Activated naive CD8-positive, alpha-beta T cell treated with anti-CD3 and anti-CD28 coated beads for 36 hours (primary cell): Measurements from ENCODE around the gene SP4. TPM values are rescaled to one million over a fixed set of nuclear protein-coding genes. Genes with fewer than 3 reads are reported as not detected.

Experiments used
- DNase-seq: peaks from one replicate; pipeline ENCODE4 v3.0.0; 2021
- H3K27ac Mint-ChIP-seq: one replicate; pipeline ENCODE4 v1.8.0; 2022; ENCODE audit warnings: mild to moderate bottlenecking, moderate library complexity, mixed read lengths
- H3K27me3 Mint-ChIP-seq: one replicate; pipeline ENCODE4 v1.8.0; 2022; ENCODE audit warnings: mild to moderate bottlenecking, mixed read lengths
- H3K36me3 Mint-ChIP-seq: one replicate; pipeline ENCODE4 v1.8.0; 2021; ENCODE audit warnings: mild to moderate bottlenecking, mixed read lengths
- H3K4me1 Mint-ChIP-seq: one replicate; pipeline ENCODE4 v1.8.0; 2021; ENCODE audit warnings: mixed read lengths
- H3K4me3 Mint-ChIP-seq: one replicate; pipeline ENCODE4 v1.8.0; 2022; ENCODE audit warnings: mild to moderate bottlenecking, moderate library complexity, mixed read lengths
- H3K9me3 Mint-ChIP-seq: one replicate; pipeline ENCODE4 v1.8.0; 2022; ENCODE audit warnings: mixed read lengths
- total RNA-seq, 2 experiments: library from RNA; stranded (reverse); gene quantifications; one replicate each; pipeline ENCODE4 v1.2.3, GENCODE V29; 2021

SP4 gene
- total RNA-seq, 2 experiments from 2014 or later: 17.6 to 18.0 TPM

DNA sequence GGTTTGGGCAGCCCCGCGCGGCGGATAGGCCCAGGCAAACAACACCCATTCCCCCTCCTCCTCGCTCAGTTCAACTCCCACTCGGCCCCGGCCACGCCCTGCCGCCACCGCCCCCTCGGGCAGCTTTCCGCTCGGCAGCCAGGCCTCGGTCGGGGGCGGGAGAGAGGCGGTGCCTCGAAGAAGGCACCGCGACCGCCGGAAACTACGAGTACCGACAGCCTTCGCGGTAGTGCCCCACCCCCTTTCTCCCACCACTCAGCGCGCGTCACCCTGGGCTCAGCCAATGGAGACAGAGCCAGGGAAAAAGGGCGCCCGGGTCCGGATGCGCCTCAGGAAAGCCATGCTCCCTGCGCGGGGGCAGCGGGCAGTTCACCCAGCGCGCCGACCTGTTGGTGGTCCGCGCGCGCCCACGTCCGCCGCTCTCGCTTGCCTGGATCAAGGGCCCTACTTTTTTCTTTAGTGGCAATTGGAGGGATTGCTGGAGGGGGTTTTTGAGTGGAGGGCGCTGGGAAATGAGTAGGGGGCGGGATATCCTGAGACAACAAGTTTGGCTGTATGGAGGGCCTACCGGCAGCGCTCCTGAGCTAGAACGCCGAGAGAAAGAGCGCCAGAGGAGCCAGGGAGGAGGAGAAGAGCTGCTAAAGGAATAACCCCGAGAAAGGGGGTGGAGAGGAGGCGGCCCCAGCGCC lies 557 bp upstream of the SP4 start:
- H3K36me3 Mint-ChIP-seq: peaks cover 19% of the 10 kb centered on the region
- H3K4me1 Mint-ChIP-seq: peaks cover 34% of the 10 kb centered on the region
- DNase-seq: peak; percentile 100
- peak overlapping the region; percentile 99 for H3K4me3 Mint-ChIP-seq
- peak overlapping the region; percentile 100 for H3K27ac Mint-ChIP-seq
- no peaks in the 10 kb centered on the region for H3K9me3 Mint-ChIP-seq
- H3K27me3 Mint-ChIP-seq: no peaks in the 10 kb centered on the region

DNA sequence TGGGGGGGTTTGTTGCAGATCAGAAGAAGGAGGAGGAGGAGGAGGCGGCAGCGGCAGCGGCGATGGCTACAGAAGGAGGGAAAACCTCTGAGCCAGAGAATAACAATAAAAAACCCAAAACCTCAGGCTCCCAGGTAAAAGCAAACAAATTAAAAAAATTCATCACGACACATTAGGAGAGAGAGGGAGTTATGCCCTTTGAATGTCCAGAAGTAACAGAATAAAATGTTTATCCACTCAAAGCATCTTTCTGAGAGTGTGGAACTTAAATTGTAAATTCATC lies 717 bp downstream of the SP4 start:
- Mint-ChIP-seq H3K36me3 (peaks cover 30% of the 10 kb centered on the region), H3K27me3 (no peaks in the 10 kb centered on the region), H3K9me3 (no peaks in the 10 kb centered on the region), H3K4me1 (peaks cover 44% of the 10 kb centered on the region), H3K4me3 (peak overlapping the region; percentile 95), H3K27ac (peak overlapping the region; percentile 95)
- no peak for DNase-seq

DNA sequence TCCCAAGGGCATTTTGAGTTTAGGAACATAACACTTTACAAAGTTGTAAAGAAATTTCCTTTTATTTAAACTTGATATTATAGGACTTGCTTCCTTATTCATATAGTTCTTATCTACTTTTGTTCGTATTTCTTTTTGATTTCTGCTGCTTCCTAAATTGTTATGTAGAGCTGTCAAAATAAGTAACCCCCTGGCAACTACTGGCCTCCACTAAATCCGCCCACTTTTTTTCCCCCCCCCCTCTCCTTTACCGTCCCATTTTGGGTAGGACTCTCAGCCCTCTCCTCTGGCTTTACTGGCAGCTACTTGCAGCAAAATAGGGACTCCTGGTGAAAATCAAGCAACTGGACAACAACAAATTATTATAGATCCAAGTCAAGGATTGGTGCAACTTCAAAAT lies 1.1 kb downstream of the SP4 start:
- peak overlapping the region; percentile 95 for H3K4me3 Mint-ChIP-seq
- no peaks in the 10 kb centered on the region for H3K27me3 Mint-ChIP-seq
- no peak for DNase-seq
- H3K27ac Mint-ChIP-seq: peak overlapping the region; percentile 43
- peaks cover 46% of the 10 kb centered on the region for H3K4me1 Mint-ChIP-seq
- H3K9me3 Mint-ChIP-seq: no peaks in the 10 kb centered on the region
- H3K36me3 Mint-ChIP-seq: peaks cover 31% of the 10 kb centered on the region

DNA sequence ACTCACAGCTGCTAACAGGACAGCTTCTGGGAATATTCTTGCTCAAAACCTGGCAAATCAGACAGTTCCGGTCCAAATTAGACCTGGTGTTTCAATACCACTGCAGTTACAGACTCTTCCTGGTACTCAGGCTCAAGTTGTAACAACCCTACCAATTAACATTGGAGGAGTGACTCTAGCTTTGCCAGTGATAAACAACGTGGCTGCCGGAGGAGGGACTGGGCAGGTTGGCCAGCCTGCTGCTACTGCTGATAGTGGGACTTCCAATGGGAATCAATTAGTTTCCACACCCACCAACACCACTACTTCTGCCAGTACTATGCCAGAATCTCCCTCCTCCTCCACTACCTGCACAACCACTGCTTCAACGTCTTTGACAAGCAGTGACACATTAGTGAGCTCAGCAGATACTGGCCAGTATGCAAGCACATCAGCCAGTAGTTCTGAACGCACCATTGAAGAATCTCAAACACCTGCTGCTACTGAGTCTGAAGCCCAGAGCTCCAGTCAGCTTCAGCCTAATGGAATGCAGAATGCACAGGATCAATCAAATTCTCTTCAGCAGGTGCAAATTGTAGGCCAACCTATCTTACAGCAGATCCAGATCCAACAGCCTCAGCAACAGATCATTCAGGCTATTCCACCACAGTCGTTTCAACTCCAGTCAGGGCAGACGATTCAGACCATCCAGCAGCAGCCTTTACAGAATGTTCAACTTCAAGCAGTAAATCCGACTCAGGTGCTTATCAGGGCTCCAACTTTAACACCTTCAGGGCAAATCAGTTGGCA lies 2.1 kb downstream of the SP4 start:
- no peak overlapping the region for H3K27ac Mint-ChIP-seq
- no peaks in the 10 kb centered on the region for H3K27me3 Mint-ChIP-seq
- H3K9me3 Mint-ChIP-seq: no peaks in the 10 kb centered on the region
- H3K36me3 Mint-ChIP-seq: peaks cover 37% of the 10 kb centered on the region
- peak overlapping the region; percentile 51 for H3K4me3 Mint-ChIP-seq
- peaks cover 54% of the 10 kb centered on the region for H3K4me1 Mint-ChIP-seq
- no peak for DNase-seq

DNA sequence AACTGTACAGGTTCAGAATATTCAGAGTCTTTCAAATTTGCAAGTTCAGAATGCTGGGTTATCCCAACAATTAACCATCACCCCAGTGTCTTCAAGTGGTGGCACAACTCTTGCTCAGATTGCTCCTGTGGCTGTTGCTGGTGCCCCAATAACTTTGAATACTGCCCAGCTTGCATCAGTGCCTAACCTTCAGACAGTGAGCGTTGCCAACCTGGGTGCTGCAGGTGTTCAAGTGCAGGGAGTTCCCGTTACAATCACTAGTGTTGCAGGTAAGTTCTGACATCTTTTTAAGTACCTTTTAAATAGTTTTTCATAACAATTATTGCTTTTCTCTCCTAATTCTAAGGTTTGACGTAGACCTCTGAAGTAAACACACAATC lies 2.7 kb downstream of the SP4 start:
- H3K4me1 Mint-ChIP-seq: peaks cover 56% of the 10 kb centered on the region
- no peak for DNase-seq
- peak overlapping the region; percentile 51 for H3K4me3 Mint-ChIP-seq
- H3K27me3 Mint-ChIP-seq: no peaks in the 10 kb centered on the region
- H3K9me3 Mint-ChIP-seq: no peaks in the 10 kb centered on the region
- H3K27ac Mint-ChIP-seq: no peak overlapping the region
- H3K36me3 Mint-ChIP-seq: peaks cover 40% of the 10 kb centered on the region

DNA sequence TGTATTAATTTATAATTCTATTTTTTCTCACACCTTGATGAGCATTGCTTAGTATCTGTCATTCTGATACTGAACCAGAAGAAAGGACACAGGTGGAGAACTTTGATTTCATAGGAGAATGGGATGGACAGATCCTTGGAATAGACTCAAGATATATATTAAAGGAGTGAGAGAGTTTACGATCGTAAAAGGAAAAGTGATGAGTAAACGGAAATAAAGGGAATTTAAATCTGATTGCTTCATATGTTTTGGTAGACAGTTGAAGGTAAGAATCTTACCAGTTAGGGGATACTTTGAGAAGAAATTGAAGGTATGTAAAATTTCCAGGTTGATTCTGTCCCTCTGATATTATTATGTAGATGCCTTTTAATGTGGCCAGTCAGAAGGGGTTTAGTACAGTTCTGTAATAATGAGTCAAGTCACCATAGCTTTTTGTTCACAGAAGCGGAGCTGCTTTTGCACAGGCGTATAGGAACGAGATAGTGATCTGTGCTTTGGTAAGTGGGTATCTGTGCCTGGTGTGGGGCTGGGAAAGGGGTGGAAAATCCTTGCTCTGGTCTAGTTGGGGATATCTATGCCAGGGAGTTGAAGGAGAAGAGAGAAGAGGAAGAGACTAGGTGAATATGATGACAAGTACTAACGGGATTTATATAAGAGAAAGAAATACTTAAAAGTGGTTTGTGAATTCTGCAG lies 15.4 kb downstream of the SP4 start:
- peaks cover 53% of the 10 kb centered on the region for H3K36me3 Mint-ChIP-seq
- no peaks in the 10 kb centered on the region for H3K9me3 Mint-ChIP-seq
- no peak for DNase-seq
- peaks cover 44% of the 10 kb centered on the region for H3K4me1 Mint-ChIP-seq
- no peak overlapping the region for H3K4me3 Mint-ChIP-seq
- H3K27ac Mint-ChIP-seq: no peak overlapping the region
- no peaks in the 10 kb centered on the region for H3K27me3 Mint-ChIP-seq

DNA sequence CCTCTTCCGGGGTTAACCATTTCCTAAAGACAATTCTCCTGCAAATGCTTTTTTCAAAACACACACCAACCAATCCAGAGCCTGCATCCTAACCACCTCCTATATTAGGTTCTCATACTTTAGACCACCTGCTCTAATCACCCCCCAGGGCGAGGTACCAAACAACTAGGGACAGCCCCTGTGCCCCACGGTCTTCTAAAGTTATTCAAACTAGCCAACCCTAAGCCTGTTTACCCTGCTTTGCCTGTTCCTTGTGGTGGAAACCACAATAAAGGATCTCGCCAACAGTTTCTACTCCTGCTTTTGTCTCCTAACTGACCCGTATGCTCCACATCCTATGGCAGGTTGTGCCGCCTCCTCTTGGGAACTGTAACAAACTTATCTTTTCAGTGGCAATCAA lies 21.1 kb downstream of the SP4 start:
- Mint-ChIP-seq H3K9me3 (peaks cover 6% of the 10 kb centered on the region), H3K4me1 (peaks cover 29% of the 10 kb centered on the region), H3K36me3 (peaks cover 61% of the 10 kb centered on the region), H3K4me3 (no peak overlapping the region), H3K27me3 (no peaks in the 10 kb centered on the region), H3K27ac (no peak overlapping the region)
- DNase-seq: no peak

DNA sequence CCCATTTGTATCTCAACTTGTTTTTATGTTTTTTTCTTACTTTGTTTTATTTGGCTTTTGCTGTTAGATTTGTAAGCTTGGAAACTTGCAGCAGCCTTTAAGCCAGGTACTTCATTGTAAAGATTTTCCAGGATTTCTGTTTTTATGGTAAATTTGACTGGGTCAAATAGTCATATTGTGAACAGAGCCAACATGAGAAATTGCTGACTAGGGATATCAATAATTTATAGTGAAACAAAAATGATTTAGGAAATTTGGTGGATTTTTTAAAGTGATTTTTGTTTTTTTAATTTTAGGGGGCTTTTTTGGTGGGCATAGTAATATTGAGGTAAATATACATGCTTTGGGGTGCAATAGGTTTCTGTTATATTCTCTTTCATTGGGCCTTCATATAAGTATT lies 22.2 kb downstream of the SP4 start:
- peaks cover 27% of the 10 kb centered on the region for H3K4me1 Mint-ChIP-seq
- no peak overlapping the region for H3K27ac Mint-ChIP-seq
- H3K9me3 Mint-ChIP-seq: peaks cover 10% of the 10 kb centered on the region
- H3K4me3 Mint-ChIP-seq: no peak overlapping the region
- H3K36me3 Mint-ChIP-seq: peaks cover 63% of the 10 kb centered on the region
- no peaks in the 10 kb centered on the region for H3K27me3 Mint-ChIP-seq
- DNase-seq: no peak

DNA sequence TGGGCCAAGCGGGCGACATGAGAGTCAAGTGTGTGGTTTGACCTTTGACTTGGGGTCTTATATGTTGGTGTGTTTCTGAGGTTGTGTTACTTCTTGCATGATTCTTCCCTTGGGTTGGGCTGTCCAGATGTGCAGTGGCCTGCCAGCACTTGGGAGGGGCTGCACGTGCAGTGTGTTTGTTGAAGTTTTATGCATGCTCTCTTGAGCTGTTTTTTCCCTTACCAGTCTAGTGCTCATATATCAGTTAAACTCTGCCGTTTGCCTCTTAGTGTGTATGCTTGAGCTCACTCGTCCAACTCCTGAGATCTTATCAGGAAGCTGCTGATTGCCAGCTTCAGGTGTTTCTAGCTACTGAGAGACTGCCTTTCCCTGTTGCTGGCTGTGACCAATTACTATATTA lies 23.1 kb downstream of the SP4 start:
- peaks cover 10% of the 10 kb centered on the region for H3K9me3 Mint-ChIP-seq
- no peak overlapping the region for H3K4me3 Mint-ChIP-seq
- no peaks in the 10 kb centered on the region for H3K27me3 Mint-ChIP-seq
- H3K36me3 Mint-ChIP-seq: peaks cover 66% of the 10 kb centered on the region
- H3K4me1 Mint-ChIP-seq: peaks cover 29% of the 10 kb centered on the region
- no peak overlapping the region for H3K27ac Mint-ChIP-seq
- DNase-seq: no peak

DNA sequence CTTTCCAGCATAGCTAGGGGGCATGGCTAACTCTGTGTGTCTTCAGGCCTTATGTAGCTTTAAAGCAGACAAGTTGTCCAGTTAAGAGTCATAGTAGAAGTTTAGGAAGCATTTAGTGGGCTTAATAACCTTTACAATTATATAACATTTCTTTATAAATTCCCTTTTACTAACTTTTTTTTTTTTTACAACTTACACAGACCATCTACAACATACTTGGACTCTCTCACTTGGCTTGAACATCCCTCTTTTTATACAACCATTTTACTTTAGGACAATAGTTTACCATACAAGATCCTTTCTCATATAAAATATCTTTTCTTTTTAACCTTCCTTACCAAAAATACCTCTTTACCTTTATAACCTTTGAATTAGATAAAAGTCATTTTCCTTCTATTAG lies 26.3 kb downstream of the SP4 start:
- Mint-ChIP-seq H3K27ac (no peak overlapping the region), H3K9me3 (peaks cover 10% of the 10 kb centered on the region), H3K4me1 (peaks cover 15% of the 10 kb centered on the region), H3K4me3 (no peak overlapping the region), H3K36me3 (peaks cover 70% of the 10 kb centered on the region), H3K27me3 (no peaks in the 10 kb centered on the region)
- DNase-seq: no peak

DNA sequence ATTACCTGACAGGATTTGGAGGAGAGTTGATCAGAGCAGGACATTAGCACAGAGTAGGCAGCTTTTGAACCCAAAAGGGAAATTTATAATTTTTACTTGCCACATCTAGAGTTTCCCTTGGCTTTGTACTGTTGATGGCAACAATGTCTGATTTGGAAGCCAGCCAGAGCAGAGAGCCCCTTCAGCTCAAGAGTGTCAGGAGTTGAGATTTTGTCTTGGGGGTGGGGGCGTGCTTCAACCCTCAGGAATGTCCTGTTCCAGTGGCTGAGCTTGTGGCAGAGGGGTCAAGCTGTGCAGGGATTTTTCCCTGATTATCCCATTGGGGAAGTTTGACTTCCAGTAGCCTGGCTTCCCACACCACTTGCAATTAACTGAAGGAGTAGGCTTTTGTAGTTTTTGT lies 27.0 kb downstream of the SP4 start:
- H3K36me3 Mint-ChIP-seq: peaks cover 77% of the 10 kb centered on the region
- H3K27me3 Mint-ChIP-seq: no peaks in the 10 kb centered on the region
- no peak for DNase-seq
- no peak overlapping the region for H3K4me3 Mint-ChIP-seq
- no peak overlapping the region for H3K27ac Mint-ChIP-seq
- H3K9me3 Mint-ChIP-seq: peaks cover 15% of the 10 kb centered on the region
- peaks cover 14% of the 10 kb centered on the region for H3K4me1 Mint-ChIP-seq

DNA sequence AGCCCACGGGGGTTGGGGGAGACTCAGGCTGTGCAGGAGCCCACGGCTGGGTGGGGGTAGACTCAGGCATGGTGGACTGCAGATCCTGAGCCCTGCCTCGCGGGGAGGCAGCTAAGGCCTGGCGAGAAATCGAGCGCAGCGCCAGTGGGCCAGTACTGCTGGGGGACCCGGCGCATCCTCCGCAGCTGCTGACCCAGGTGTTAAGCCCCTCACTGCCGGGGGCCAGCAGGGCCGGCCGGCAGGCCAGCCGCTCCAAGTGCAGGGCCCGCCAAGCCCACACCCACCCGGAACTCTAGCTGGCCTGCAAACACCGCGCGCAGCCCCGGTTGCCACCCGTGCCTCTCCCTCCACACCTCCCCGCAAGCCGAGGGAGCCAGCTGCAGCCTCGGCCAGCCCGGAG lies 33.4 kb downstream of the SP4 start:
- H3K27ac Mint-ChIP-seq: no peak overlapping the region
- H3K9me3 Mint-ChIP-seq: peaks cover 10% of the 10 kb centered on the region
- H3K4me1 Mint-ChIP-seq: peaks cover 21% of the 10 kb centered on the region
- no peak overlapping the region for H3K4me3 Mint-ChIP-seq
- no peaks in the 10 kb centered on the region for H3K27me3 Mint-ChIP-seq
- DNase-seq: no peak
- H3K36me3 Mint-ChIP-seq: peaks cover 48% of the 10 kb centered on the region

DNA sequence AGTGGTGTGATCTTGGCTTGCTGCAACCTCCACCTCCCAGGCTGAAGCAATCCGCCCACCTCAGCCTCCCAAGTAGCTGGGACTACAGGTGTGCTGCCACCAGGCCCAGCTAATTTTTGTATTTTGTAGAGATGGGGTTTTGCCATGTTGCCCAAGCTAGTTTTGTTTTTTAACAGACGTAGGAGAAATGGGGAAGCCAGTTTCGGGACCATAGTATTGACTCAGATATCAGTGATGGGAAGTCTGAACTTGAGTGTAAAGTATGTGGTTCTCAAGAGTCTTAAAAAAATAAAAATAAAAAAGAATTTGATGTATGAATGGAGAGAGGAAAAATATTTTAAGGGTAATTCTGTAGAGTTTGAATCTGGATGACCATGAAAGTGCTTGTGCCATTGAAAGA lies 34.2 kb downstream of the SP4 start:
- DNase-seq: no peak
- Mint-ChIP-seq H3K27me3 (no peaks in the 10 kb centered on the region), H3K9me3 (peaks cover 10% of the 10 kb centered on the region), H3K4me3 (no peak overlapping the region), H3K27ac (no peak overlapping the region), H3K36me3 (peaks cover 43% of the 10 kb centered on the region), H3K4me1 (peaks cover 19% of the 10 kb centered on the region)

DNA sequence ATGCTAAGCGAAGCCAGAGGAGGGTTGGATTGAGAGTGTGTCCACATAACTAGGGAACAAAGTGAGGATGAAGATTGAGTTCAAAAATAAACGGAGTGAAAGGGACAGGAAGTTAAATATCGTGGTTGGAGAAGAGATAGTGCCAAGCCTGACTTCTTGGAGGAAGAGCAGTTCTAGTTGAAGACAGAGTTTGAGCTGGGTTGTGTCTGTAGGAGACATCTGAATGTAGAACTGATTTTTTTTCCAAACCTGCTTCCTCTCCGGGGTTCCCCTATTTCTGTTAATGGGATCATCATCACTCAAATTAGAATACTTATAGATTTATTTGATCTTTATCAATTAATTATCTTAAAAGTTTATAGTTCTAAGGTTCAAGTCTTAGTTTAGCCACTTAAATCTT lies 35.6 kb downstream of the SP4 start:
- H3K9me3 Mint-ChIP-seq: peaks cover 10% of the 10 kb centered on the region
- peak overlapping the region; percentile 57 for H3K27ac Mint-ChIP-seq
- no peak for DNase-seq
- H3K36me3 Mint-ChIP-seq: peaks cover 41% of the 10 kb centered on the region
- H3K27me3 Mint-ChIP-seq: no peaks in the 10 kb centered on the region
- peaks cover 19% of the 10 kb centered on the region for H3K4me1 Mint-ChIP-seq
- H3K4me3 Mint-ChIP-seq: no peak overlapping the region

DNA sequence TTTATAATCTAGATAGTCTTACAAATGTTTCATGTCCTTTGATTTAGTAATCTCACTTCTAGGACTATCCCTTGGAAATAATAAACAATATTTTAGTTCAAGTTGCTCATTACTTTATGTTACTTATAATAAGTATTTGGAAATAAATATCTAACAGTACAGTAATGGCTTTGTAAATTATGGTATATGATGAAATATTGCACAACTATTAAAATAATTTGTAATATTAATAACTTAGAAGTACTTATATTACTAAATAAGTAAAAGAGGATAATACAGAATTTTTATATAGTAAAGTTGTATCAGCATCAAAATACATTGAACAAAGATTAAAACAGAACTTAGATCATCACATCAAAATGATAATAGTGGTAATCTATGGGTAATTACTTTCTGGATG lies 41.1 kb downstream of the SP4 start:
- H3K9me3 Mint-ChIP-seq: peaks cover 2% of the 10 kb centered on the region

More for the DNA sequence above, 41.1 kb downstream of the SP4 start:
- Mint-ChIP-seq H3K4me1 (peaks cover 15% of the 10 kb centered on the region), H3K4me3 (no peak overlapping the region), H3K27ac (no peak overlapping the region), H3K27me3 (no peaks in the 10 kb centered on the region), H3K36me3 (peaks cover 20% of the 10 kb centered on the region)
- no peak for DNase-seq
